Activated CD4-positive, alpha-beta T cell treated with anti-CD3 and anti-CD28 coated beads, Interleukin-2, Interleukin-4, amounts not matched to agents 100 ng/mL and 50 ng/mL, durations not matched to agents 16 hours and 8 hours (primary cell): ENCODE results near the gene SPIN2A.
"Not testable (repeated sequence)": the region's sequence is repeated elsewhere in the genome, so short reads cannot be mapped to it uniquely, and the experiment has no call there.

Experiments
- DNase-seq: peaks from one replicate; pipeline ENCODE4 v3.0.0-alpha.2; 2020; ENCODE audit warnings: low spot score

SPIN2A gene

DNA sequence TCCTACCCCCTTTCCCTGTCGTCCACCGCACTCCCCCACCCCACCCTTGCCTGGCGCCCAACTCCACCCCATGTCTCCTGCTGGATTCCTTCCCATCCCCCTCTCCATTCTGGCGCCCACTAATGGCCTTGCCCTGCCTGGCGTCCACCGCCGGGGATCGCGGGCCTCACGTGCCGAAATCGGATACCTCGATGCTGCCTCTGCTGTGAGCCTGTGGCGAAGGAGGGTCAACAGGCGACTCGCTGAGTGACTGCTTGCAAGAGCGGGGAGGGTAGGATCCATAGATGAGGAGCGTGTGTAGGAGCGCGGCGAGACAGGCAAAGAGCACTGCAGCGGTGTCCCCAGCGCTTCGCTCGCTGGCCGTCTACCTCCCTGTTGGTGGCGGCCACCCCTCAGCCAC is at the start of gene SPIN2A:
Gene SPIN2A (minus strand): TSS at position 325 of the 400 bp plus-strand sequence. CDS start 800 bp downstream, outside the sequence.
- DNase-seq: not testable (repeated sequence)

DNA sequence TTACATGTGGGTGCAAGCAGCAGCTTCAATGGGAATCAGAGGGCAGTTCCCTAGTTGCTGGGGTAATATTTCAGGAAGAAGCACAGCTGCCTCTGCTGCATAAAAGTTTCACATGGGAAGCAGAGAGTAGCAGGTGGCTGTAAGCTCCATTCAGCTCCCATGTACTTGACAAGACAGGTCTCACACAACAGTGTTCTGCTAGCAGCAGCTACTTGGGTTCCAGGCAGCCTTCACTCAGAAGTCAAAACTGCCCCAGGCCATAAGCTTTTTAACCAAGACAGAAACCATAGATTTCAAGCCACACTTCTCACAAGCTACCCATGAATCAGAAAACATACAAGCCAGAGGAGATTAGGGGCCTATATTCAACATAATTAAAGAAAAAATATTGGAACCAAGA is 41.4 kb upstream of the SPIN2A start:
- DNase-seq: no peak

DNA sequence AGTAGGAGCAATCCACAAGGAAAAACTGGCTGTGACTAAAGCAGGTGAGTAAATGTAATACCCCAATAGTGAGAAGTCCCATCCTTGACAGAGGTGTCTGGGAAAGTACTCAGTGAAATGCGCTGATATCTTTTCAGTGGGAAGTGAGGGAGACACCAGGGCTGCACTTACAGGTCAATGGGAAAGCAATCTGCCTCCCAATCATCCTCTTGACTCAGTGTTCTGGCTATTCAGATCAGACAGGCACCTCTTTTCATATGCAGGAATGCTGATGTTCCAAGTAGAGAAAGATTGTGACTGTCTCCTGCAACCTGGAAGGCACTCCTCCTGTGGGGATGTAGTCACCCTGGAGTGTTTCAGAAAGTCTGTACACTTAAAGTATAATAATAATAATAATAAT is 39.9 kb upstream of the SPIN2A start:
- no peak for DNase-seq

DNA sequence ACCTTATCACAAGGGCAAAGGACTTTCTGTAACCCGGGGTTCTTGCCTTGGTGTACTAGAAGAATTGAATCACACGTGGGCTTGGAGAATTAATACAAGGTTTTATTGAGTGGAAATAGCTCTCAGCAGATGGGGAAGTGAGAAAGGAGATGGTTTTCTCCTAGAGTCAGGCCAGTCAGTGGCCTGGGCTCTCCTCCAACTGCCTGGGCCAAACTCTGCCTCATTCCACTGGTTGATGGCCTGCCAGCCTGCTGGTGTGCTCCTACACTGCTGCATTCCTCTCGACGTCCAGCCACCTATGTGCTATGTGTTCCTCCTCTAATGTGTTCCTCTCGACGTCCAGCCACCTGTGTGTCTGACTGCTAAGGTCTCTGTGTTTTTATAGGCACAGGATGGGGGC is 35.3 kb upstream of the SPIN2A start:
- no peak for DNase-seq

DNA sequence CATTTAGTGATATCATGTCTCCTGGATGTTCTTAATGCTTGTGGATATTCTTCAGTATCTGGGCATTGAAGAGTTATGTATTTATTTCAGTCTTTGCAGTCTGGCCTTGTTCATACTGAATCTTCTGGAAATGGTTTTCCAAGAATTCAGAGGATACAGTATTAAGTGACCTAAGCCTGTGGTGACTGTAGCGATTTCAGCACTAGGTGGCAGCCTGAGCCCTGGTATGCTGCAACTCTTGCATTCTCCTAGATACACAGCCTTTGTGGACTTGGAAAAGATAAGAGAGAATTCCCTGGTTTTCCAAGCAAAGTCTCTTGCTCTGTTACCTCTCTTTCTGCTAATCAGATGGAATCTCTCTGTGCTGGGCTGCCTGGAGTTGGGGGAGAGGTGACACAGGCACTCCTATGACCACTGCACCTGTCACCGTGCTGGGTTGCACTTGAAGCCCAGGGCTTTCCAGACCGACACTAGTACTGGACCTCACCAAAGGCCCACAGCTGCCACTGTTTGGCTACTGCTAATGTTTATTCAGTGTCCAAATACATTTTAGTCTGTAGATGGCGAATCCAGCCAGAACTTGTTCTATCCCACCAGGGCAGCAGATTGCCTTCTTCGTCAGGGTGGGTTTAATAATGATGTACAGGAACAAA is 19.3 kb upstream of the SPIN2A start:
- DNase-seq: no peak

DNA sequence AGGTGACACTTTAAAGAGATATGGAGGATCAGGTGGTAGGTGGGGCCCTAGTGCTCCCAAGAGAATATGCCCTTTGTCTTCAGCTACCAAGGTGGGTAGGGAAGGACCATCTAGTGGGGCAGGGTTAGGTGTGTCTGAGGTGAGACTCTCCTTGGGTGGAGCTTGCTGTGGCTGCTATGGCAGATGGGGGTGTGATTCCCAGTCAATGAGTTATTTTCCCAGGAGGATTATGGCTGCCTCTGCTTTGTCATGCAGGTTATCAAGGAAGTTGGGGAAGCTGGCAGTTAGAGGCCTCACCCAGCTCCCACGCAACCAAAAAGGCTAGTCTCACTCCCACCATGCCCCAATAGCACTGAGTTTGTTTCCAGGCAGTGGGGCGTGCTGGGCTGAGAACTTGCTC is 18.0 kb upstream of the SPIN2A start:
- no peak for DNase-seq

DNA sequence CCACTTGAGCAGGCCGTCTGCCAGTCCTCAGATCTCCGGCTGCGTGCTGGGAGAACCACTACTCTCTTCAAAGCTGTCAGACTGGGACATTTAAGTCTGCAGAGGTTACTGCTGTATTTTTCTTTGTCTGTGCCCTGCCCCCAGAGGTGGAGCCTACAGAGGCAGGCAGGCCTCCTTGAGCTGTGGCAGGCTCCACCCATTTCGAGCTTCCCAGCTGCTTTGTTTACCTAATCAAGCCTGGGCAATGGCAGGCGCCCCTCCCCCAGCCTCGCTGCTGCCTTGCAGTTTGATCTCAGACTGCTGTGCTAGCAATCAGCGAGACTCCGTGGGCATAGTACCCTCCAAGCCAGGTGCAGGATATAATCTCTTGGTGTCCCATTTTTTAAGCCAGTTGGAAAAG is 15.0 kb upstream of the SPIN2A start:
- not testable (repeated sequence) for DNase-seq

DNA sequence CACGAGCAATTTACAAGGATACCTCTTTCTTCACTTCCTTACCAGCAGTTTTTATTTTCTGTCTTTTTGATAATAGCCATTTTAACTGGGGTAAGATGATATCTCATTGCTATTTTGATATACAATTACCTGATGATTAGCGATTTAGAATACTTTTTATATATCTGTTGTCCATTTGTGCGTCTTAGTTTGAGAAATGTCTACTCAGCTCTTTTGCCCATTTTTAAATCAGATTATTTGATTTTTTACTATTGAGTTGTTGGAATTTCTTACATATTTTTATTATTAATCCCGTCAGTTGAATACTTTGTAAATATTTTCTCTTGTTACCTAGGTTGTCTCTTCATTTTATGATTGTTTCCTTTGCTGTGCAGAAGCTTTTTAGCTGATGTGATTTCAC is 1.5 kb upstream of the SPIN2A start:
- DNase-seq: no peak

DNA sequence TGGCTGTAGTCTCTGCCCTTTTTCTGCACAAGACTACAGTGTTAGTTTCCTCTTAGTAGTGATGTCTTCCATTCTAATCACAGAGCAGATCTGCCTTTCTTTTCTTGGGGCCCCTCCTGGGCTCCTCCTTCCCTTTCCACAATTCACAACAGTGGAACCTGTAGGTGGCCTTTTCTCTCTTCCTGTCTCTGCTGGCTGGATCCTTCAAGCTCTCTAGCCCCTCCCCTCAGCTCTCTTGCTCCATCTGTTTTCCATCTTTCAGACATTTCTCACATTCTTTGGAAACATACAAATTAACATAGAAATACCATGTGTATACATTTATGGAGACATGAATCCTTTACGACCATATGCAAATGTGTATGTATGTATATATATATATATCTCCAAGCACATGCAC is 304 bp upstream of the SPIN2A start:
- no peak for DNase-seq

DNA sequence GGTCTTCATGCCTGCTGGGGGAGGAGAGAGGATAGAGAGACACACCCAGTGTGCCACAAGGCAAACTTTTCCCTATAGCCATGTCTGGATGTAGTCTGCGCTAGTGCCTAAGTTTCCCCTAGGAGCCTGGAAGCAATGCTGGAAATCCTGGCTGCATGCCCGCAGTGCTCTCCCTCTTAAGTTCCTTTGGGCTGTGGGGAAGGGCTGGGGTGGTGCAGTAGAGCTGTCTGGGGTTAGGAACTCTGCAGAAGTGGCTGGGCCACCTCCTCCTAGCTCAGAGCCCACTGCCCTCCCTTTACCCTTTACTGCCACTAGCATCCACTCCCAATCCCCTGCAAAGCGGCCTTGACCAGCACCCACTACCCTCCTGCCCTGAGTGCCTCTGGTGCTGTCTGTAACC is 608 bp downstream of the SPIN2A start:
- not testable (repeated sequence) for DNase-seq

DNA sequence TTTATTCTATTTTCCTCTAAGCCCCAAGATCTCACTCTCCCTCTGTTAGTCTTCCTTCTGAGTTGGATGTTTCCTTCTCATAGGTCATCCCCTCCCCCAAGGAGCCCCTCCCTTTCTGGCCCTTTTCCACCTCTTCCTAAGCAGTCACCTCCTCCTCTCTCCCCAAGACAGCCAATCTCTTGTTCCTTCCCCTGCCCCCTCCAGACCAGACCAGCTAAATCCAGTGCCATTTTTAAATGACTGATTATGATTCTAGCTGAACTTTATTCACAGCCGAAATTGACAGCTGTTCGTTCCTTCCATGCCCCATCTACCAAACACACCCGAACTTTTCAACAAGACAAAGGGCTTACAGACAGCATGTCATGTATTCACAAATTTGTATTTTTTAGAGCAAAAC is 1.9 kb downstream of the SPIN2A start:
- no peak for DNase-seq

DNA sequence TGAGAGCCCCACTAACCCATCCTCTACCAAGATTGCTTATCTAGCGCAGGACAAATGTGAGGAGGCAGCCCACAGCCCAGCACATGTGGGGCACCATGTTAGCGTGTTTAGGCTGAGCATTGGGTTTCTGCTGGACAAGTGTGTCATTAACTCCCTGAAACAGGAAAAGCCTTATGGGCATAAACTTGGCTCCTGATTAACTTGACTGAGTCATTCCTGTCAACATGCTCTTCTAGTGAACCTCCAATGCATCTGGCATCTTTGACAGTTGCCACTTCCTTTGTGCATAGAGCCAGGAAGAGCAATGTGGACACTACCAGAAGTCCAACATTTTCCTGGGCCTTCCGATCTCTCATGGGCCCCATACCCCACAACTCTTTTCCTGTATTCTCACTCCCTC is 2.5 kb downstream of the SPIN2A start:
- DNase-seq: no peak

DNA sequence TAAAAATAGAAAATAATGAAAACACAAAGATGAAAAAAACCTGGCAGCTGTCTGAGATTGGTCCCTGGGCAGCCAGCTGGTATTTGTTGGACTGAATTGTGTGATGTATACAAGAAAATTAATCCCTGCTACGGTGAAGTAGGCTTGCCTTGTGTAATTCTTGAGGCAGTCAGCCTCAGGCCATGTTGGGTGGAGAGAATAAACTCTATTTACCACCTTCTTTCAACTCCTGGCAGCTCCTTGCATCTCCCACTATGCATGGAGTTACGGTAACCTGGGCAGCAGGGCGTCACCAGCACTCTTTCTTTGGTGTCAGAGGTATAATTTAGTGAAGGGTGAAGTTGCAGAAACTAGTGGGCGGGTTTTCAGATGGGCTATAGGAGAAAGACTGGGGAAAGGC is 3.5 kb downstream of the SPIN2A start:
- no peak for DNase-seq

DNA sequence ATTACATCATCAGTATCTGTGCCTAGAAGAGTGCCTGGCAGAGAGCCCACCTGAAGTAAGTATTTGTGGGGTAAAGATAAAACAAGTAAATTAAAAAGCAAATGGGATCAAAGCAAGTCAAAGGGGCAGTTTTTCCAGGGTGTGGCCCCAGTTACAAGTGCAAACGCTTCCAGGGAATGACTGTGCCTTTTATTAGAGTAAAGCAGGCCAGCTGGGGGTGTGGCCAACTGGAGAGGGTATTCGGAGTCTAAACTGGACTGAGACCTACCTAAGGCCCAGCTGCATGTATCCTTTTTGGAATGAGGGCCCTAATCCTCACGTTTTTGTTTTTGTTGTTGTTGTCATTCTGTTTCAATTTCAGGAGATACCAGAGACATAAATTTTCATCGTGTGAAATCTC is 3.9 kb downstream of the SPIN2A start:
- not testable (repeated sequence) for DNase-seq

DNA sequence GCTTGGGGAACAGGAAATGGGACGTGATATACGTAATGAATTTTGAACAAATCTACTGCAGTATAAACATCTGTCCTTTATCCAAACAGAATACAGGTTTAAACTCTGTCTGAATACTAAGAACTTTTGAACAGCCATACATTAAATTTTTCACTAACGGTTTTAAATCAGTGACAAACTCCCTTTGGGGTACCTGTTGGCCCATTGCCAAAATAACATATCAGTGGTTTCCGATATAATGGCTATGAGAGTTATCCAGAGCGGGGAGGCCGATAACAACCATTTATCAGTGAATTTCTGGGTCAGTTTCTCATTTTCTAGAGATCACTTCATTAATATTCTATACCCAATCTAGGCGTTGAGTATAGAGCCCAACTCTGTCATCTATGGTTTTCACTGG is 5.2 kb downstream of the SPIN2A start:
- no peak for DNase-seq

DNA sequence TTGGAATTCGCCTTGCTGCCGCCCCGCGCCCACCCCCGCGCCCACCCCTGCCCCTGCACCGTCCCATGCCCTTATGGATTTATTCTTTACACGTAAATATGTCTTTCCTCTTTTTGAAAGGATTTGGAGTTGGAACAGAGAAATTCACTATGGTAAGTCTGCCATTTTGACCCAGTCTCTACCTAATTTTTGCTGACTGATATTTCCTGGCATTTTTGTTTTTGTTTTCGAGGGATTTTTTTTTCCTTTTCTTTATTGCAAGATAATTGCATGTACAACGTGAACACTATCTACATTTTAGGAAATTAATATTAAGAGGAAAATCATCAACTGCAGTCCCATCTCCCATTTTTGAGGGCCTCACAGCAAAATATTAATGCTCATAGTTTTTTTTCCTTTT is 15.4 kb downstream of the SPIN2A start:
- no peak for DNase-seq

DNA sequence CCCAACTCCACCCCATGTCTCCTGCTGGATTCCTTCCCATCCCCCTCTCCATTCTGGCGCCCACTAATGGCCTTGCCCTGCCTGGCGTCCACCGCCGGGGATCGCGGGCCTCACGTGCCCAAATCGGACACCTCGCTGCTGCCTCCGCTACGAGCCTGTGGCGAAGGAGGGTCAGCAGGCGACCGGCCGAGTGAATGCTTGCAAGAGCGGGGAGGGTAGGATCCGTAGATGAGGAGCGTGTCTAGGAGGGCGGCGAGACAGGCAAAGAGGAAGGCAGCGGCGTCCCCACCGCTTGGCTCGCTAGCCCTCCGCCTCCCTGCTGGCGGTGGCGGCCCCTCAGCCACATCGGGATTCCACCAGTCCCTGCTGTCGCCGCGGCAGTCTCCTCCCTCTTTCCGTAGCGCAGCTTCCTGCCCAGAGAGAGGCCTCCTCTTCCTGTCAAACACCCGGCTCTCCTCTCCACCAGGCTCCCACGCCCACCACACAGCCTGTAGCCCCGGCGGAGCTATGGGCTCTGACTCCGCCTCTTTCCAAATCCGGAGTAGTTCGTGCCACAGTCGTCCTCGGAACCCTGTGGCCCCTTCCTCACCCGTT is 15.9 kb downstream of the SPIN2A start, which contains the start of gene SPIN2B:
Gene SPIN2B (minus strand): TSS at position 387 of the 594 bp plus-strand sequence.
- DNase-seq: peak; percentile 84

DNA sequence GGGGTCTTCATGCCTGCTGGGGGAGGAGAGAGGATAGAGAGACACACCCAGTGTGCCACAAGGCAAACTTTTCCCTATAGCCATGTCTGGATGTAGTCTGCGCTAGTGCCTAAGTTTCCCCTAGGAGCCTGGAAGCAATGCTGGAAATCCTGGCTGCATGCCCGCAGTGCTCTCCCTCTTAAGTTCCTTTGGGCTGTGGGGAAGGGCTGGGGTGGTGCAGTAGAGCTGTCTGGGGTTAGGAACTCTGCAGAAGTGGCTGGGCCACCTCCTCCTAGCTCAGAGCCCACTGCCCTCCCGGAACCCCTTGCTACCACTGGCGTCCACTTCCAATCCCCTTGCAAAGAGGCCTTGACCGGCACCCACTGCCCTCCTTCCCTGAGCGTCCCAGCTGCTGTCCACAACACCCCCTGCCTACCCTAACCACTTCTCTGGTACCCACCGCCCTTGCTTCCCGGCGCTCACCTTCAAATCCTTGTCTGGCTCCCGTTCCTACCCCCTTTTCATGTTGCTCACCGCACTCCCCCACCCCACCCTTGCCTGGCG is 16.5 kb downstream of the SPIN2A start:
- not testable (repeated sequence) for DNase-seq

DNA sequence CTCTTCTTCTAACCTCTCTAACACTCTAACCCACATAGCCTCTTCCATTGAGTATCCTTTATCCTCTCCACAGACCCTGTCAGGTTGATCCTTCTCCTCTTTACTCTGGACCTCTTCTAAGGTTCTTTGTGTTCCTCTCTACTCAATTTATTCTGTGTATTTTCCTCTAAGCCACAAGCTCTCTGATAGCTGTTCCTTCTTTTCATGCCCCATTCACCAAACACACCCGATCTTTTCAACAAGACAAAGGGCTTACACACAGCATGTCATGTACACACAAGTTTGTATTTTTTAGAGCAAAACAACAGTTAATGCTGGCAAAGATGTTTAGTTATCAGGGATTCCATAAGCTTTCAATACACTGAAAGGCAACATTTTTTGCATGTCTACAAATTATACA is 17.8 kb downstream of the SPIN2A start:
- no peak for DNase-seq

DNA sequence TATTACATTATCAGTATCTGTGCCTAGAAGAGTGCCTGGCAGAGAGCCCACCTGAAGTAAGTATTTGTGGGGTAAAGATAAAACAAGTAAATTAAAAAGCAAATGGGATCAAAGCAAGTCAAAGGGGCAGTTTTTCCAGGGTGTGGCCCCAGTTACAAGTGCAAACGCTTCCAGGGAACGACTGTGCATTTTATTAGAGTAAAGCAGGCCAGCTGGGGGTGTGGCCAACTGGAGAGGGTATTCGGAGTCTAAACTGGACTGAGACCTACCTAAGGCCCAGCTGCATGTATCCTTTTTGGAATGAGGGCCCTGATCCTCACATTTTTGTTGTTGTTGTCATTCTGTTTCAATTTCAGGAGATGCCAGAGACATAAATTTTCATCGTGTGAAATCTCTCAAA is 19.6 kb downstream of the SPIN2A start:
- DNase-seq: not testable (repeated sequence)

DNA sequence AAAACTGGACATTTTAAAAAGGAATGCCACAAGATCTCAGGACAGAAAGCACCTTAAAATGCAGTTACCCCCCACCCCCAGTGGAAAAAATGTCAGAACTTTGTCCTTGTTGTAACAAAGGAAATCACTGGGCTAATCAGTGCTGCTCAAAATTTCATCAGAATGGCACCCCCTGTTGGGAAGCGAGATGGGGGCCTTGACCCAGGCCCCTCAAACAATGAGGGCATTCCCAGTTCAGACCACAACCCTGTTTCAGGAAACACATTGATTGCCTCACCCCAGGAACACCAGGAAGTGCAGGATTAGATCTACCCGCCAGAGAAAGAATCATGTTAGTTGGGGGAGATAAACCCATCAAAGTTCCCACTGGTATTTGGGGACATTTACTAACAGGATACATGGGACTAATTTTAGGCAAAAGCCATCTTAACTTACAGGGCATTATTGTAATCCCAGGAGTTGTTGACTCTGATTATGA is 32.2 kb downstream of the SPIN2A start:
- no peak for DNase-seq

DNA sequence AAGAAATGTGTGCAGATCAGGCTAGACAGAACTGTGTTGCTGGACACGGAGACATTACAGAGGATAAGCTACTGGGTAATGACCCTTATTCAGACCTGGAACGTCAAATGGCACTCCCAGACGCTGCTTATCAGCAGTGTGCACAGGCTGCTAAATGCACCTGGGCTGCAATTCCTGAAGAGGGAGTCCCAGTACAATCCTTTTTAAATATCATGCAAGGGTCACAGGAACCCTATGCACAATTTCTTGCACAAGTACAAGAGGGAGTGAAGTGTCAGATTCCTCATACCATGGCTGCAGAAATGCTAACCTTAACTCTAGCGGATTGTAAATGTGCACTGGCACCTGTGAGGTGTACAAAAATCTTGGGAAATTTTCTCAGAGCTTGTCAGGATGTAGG is 32.8 kb downstream of the SPIN2A start:
- DNase-seq: no peak

DNA sequence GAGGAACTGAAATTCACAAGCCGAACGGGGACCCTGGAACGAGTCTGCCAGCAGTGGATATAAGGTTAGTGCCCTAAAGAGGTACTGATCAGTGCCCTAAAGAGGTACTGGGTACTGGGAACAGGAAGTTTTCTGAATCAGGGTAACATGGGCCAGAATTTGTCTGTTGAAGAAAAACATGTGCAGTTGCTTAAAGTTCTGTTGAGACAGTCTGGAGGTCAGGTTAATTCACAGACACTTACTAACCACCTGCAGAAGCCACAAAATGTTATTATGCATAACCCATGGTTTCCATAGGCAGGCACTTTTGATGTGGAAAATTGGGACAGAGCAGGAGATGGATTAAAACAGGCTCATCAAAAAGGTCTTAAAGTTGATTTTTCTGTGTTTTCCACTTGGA is 33.7 kb downstream of the SPIN2A start:
- no peak for DNase-seq

DNA sequence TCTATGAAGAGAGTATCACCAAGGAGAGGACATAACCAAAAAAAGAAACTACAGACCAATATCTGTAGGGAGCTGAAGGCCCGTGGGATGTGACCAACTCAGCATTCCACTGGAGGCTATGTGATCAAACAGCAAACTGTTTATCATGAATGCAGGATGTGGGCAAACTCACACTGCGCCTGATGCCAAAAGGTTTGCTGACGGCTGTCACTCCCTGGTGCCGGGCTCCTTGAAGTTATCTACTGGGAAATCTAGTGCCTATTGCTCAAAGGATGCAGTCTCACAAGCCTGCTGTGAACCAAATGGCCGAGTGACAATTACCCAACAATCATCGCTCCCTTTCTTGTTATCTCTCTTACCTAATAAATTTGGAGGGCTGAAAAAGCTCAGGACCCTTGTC is 34.3 kb downstream of the SPIN2A start:
- DNase-seq: not testable (repeated sequence)
